GM13977 (cell line): ENCODE results near the gene EDEM2.
"Not testable (repeated sequence)": the region's sequence is repeated elsewhere in the genome, so short reads cannot be mapped to it uniquely, and the experiment has no call there.

ENCODE experiments used
- DNase-seq: peaks from one replicate; pipeline ENCODE4 v3.0.0; 2012; ENCODE audit warnings: low spot score
- CTCF ChIP-seq: IDR thresholded peaks from 2 replicates; pipeline ENCODE4 v1.5.1; 2012; ENCODE audit warnings: mild to moderate bottlenecking, control low read depth; ENCODE audit not compliant: insufficient read depth; ENCODE audit errors: extremely low read depth, missing control alignments
- in situ Hi-C: fragments of 300-500 bp; cut with MboI; formaldehyde crosslinking; loops from one replicate; pipeline ENCODE4 v1.12.0; 2022; ENCODE audit warnings: low sequenced_read_pairs, low pct_unique_long_range_greater_than_20kb, mixed read lengths, inconsistent platforms; ENCODE audit not compliant: unreplicated experiment

The EDEM2 gene

DNA sequence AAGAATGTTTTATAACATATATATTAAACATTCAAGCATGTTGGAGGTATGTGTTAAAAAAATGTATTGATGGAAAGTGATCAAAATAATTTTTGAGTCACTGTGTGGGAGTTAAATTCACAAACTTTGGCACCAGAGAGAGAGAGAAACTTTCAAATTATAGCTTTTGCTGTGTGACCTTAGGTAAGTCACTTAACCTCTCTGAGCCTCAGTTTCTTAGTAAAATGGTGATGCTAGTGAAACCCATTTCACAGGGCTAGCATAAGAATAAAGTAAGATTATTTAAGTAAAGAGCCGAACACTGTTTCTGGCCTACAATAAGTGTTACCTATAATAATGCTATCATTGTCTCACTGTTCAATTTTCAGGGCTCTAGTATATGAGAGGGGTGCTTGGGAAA is 20.7 kb upstream of the EDEM2 start:
- in situ Hi-C loops = no loop called here
- no peak for TF ChIP-seq CTCF
- DNase-seq = no peak

GRCh38 chr20:35166242-35166830 is 19.2 kb upstream of the EDEM2 start:
- in situ Hi-C loops = no loop called here
- no peak for DNase-seq
- TF ChIP-seq CTCF = no peak

GRCh38 chr20:35165221-35166185 is 18.4 kb upstream of the EDEM2 start:
- TF ChIP-seq CTCF = no peak
- in situ Hi-C loops = no loop called here
- DNase-seq = no peak

DNA sequence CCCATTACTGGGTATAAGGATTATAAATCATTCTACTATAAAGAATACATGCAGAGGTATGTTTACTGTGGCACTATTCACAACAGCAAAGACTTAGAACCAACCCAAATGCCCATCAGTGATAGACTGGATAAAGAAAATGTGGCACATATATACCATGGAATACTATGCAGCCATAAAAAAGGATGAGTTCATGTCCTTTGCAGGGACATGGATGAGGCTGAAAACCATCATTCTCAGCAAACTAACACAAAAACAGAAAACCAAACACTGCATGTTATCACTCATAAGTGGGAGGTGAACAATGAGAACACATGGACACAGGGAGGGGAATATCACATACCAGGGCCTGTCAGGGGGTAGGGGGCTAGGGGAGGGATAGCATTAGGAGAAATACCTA is 17.4 kb upstream of the EDEM2 start:
- in situ Hi-C loops, DNase-seq: not testable (repeated sequence)

DNA sequence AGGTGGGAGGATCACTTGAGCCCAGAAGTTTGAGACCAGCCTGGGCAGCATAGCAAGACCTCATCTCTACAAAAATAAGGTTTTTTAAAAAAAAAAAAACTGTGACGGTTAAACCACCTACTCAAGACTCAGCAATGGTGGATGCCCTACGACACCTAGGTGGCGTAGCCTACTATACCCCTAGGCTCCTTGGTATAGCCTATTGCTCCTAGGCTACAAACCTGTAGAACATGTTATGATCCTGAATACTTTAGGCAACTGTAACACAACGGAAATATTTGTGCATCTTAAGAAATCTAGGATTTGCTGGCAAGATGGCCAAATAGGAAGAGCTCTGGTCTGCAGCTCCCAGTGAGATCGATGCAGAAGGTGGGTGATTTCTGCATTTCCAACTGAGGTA is 13.2 kb upstream of the EDEM2 start:
- in situ Hi-C loops, DNase-seq: not testable (repeated sequence)

- no peak for DNase-seq
- in situ Hi-C loops = no loop called here
- TF ChIP-seq CTCF = no peak
Measured at GRCh38 chr20:35156978-35157377, 9.8 kb upstream of the EDEM2 start.

- no peak for DNase-seq
- in situ Hi-C loops = no loop called here
- TF ChIP-seq CTCF = no peak
Measured at GRCh38 chr20:35155936-35156335, 8.8 kb upstream of the EDEM2 start.

DNA sequence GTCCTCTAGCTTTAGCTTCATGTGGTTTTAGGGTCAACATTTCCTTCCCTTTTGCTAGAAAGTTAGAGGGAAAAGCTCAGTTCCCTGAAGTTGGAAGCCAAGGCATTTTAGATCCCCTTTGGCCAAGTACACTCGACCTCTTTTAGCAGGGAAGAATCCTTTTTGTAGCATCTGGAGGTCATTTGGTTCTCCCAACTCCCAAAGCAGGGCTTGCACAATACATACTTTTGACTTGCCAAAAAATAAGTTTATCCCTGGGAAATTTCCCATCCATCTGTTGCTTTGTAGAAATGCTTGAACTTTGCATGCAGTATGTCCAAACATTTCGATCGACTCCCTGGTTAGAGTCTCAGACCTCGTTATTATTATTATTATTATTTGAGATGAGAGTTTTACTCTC is 4.6 kb upstream of the EDEM2 start:
- no peak for DNase-seq
- in situ Hi-C loops = no loop called here
- no peak for TF ChIP-seq CTCF
